Vagina (tissue), 2 donors: ENCODE results near the gene RABGAP1L.

Experiments used
- CTCF ChIP-seq, 3 experiments: fragments of 450-650 bp in 2 of 3; fragments of 200-600 bp in 1 of 3; sonication (generic) in 1 of 3; IDR thresholded peaks; one replicate each; pipeline ENCODE4 v1.5.1; 2017 to 2019; ENCODE audit warnings: antibody characterized with exemption in 3 of 3, mild to moderate bottlenecking in 2 of 3, moderate library complexity in 2 of 3
- POLR2A ChIP-seq, 2 donors: fragments of 450-650 bp; IDR thresholded peaks; one replicate each; pipeline ENCODE4 v1.6.1; 2017; ENCODE audit warnings: antibody characterized with exemption in 2 of 2, mild to moderate bottlenecking in 2 of 2, moderate library complexity in 2 of 2
- POLR2AphosphoS5 ChIP-seq, 2 donors: sonication (generic); formaldehyde crosslinking; IDR thresholded peaks; one replicate each; pipeline ENCODE4 v1.9.0; 2017; ENCODE audit warnings: antibody characterized with exemption in 2 of 2, mild to moderate bottlenecking in 2 of 2, low read depth in 1 of 2; ENCODE audit not compliant: insufficient read depth in 1 of 2

GRCh38 chr1:174800876-174801275, 641.6 kb downstream of the RABGAP1L start:
- no peak for TF ChIP-seq CTCF (IDR thresholded peaks at IDR 0.05)
- no peak for TF ChIP-seq POLR2AphosphoS5 (IDR thresholded peaks at IDR 0.05; ENCODE audit: insufficient read depth in 1 of 2, low read depth in 1 of 2)
- no peak for TF ChIP-seq POLR2A (IDR thresholded peaks at IDR 0.05)
